Thoracic aorta (tissue), 2 donors: ENCODE measurements around the gene DPH1. TPM values are rescaled to one million over a fixed set of nuclear protein-coding genes. Genes with fewer than 3 reads are reported as not detected.
A peak's percentile ranks its signal among the peaks of the same experiment; 100 is the strongest.

Source experiments
- ATAC-seq: fragments of 150-250 bp; one replicate; pipeline ENCODE4 v1.8.0; 2017; ENCODE audit warnings: low read depth; ENCODE audit not compliant: insufficient number of reproducible peaks, low FRiP score
- DNase-seq: peaks from one replicate; pipeline ENCODE4 v3.0.0-alpha.2; 2020; ENCODE audit warnings: low spot score
- H3K27ac ChIP-seq, 2 donors: fragments of 200-600 bp; sonication (generic); 1 replicate in 1 of 2; 2 replicates in 1 of 2; pipeline ENCODE4 v1.5.1; 2016; ENCODE audit warnings: mild to moderate bottlenecking in 2 of 2, moderate library complexity in 2 of 2
- H3K27me3 ChIP-seq: fragments of 200-600 bp; sonication (generic); replicated peaks from 2 replicates; pipeline ENCODE4 v1.6.0; 2016; ENCODE audit warnings: mild to moderate bottlenecking; ENCODE audit not compliant: insufficient read depth
- H3K36me3 ChIP-seq: fragments of 200-600 bp; sonication (generic); one replicate; pipeline ENCODE4 v1.5.1; 2016
- H3K4me1 ChIP-seq, 2 donors: fragments of 200-600 bp; sonication (generic); 1 replicate in 1 of 2; 2 replicates in 1 of 2; pipeline versions ENCODE4 v1.5.1 to v1.6.0; 2016; ENCODE audit warnings: low read depth in 2 of 2, mild to moderate bottlenecking in 1 of 2; ENCODE audit not compliant: control insufficient read depth in 1 of 2
- H3K4me3 ChIP-seq: fragments of 200-600 bp; sonication (generic); 2 replicates; pipeline ENCODE4 v1.5.1; 2016; ENCODE audit warnings: mild to moderate bottlenecking
- H3K9me3 ChIP-seq: fragments of 200-600 bp; sonication (generic); 2 replicates; pipeline ENCODE4 v1.5.1; 2016
- total RNA-seq, 2 donors: library from RNA; depleted of rRNA; stranded (reverse); fragments of >200 nt; gene quantifications; one replicate each; pipeline versions ENCODE4 v1.1.0 to v1.2.3, GENCODE V29; 2016
- TF ChIP-seq, protein P1 (sequence below): fragments of 200-600 bp; sonication (generic); IDR thresholded peaks from one replicate; pipeline ENCODE4 v1.5.1; 2019; ENCODE audit warnings: antibody characterized with exemption

DPH1 gene
- total RNA-seq, 2 donors from 2014 or later, result 46.0 to 61.1 TPM

- Histone ChIP-seq H3K4me1 (peaks cover 0 to 71% of the 10 kb centered on the region in 2 donors), H3K27me3 (no peaks in the 10 kb centered on the region), H3K4me3 (no peak overlapping the region), H3K9me3 (no peaks in the 10 kb centered on the region), H3K36me3 (peaks cover 12% of the 10 kb centered on the region), H3K27ac (peak overlapping the region in 1 of 2 donors; percentile 9)
- DNase-seq, result no peak
- ATAC-seq, result no peak
- TF ChIP-seq, protein P1, sequence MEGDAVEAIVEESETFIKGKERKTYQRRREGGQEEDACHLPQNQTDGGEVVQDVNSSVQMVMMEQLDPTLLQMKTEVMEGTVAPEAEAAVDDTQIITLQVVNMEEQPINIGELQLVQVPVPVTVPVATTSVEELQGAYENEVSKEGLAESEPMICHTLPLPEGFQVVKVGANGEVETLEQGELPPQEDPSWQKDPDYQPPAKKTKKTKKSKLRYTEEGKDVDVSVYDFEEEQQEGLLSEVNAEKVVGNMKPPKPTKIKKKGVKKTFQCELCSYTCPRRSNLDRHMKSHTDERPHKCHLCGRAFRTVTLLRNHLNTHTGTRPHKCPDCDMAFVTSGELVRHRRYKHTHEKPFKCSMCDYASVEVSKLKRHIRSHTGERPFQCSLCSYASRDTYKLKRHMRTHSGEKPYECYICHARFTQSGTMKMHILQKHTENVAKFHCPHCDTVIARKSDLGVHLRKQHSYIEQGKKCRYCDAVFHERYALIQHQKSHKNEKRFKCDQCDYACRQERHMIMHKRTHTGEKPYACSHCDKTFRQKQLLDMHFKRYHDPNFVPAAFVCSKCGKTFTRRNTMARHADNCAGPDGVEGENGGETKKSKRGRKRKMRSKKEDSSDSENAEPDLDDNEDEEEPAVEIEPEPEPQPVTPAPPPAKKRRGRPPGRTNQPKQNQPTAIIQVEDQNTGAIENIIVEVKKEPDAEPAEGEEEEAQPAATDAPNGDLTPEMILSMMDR, result no peak
Measured at GRCh38 chr17:2064147-2064489, 34.2 kb downstream of the DPH1 start.

DNA sequence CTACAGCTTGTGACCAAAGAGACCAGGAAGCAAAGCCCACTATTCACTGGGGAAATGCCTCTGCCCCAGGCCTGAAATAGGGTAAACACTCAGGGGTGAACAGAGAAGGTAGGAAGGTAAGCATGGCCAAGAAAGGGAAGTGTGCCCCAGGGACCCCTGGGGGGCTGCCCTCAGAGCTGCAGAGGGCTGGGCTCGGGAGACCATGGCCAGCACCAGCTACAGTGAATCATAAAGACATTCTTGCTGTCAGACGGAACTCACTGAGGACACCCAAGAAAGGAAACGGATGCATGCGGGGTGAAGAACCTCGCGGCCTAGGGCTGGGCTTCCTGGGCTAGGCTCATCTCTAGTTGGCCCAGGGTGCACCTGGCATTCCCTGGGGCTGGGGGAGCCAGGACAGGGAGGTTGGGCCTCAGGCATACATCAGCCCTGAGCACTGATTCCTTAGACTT lies 34.6 kb downstream of the DPH1 start:
- DNase-seq (no peak), ATAC-seq (no peak)
- Histone ChIP-seq H3K4me1 (peaks cover 0 to 71% of the 10 kb centered on the region in 2 donors), H3K36me3 (peaks cover 12% of the 10 kb centered on the region), H3K4me3 (no peak overlapping the region), H3K27ac (peak overlapping the region in 1 of 2 donors; percentile 12), H3K9me3 (no peaks in the 10 kb centered on the region), H3K27me3 (no peaks in the 10 kb centered on the region)
- TF ChIP-seq, protein P1, result no peak

DNA sequence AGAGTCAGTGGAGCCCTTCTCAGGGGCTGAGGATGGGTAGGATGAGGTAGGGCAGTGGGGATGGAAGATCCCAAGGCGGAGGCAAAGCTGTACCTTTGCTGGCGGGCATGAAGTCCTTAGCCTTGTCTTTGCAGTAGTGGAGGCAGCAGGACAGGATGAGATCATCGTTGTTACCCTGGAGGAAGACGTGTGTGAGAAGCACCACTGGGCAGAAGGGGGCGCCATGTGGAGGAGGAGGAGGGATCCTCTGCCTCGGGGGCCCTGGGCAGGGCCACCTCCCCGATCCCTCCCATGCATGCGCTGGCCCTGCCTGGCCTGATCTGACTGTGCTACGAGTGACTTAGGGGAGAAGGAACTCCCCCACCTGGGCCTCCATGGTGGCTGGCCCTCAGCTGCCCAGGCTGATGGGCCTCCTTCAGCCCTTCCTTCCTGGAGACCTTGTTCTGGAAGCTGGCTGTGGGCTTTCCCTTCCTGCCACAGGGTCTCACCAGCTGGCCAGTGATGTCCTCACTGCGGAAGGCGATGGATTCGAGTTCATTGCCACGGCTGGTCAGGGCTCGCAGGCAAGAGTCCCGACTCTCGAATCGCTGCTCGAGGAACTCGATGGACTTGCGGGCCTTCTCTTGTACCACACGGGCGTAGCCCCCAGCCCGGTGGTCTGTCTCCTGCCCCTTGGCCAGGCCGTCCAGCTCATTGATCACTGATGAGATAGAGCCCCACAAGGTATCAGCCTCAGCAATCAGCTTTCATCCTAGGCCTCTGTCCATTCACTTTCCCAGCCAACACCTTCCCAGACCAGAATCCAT lies 35.2 kb downstream of the DPH1 start:
- peaks cover 12% of the 10 kb centered on the region for H3K36me3 ChIP-seq

DNA sequence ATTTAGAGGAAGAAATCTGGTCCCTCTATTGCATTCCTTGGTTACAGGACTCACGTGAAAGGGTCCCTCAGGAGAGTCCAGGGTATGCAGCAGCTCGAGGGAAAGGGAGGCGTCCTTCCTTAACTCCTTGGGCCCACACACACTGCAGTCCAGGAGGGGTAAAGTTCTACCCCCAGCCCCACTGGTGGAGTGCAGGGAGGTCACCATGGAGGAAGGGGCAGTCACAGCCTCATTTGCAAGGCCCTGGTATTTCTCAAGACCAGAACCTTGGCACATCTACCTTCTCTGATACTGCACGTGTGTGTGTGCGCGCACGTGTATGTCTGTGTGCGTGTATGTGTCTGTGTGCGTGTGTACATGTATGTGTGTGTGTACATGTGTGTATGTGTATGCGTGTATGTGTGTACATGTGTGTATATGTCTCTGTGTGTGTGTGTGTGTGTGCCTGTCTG lies 36.0 kb downstream of the DPH1 start:
- H3K4me1 ChIP-seq, result peaks cover 0 to 71% of the 10 kb centered on the region in 2 donors
- H3K9me3 ChIP-seq, result no peaks in the 10 kb centered on the region
- ATAC-seq (no peak), DNase-seq (no peak)
- TF ChIP-seq, protein P1, result no peak
- peaks cover 17% of the 10 kb centered on the region for H3K36me3 ChIP-seq
- peak overlapping the region; percentile 15 to 66 for H3K27ac ChIP-seq
- H3K4me3 ChIP-seq, result no peak overlapping the region
- H3K27me3 ChIP-seq, result no peaks in the 10 kb centered on the region

More for the DNA sequence above, 35.2 kb downstream of the DPH1 start:
- TF ChIP-seq, protein P1, result no peak
- DNase-seq (no peak), ATAC-seq (no peak)
- Histone ChIP-seq H3K4me3 (no peak overlapping the region), H3K27ac (peak overlapping the region; percentile 21 to 66), H3K9me3 (no peaks in the 10 kb centered on the region), H3K4me1 (peaks cover 0 to 71% of the 10 kb centered on the region in 2 donors), H3K27me3 (no peaks in the 10 kb centered on the region)

DNA sequence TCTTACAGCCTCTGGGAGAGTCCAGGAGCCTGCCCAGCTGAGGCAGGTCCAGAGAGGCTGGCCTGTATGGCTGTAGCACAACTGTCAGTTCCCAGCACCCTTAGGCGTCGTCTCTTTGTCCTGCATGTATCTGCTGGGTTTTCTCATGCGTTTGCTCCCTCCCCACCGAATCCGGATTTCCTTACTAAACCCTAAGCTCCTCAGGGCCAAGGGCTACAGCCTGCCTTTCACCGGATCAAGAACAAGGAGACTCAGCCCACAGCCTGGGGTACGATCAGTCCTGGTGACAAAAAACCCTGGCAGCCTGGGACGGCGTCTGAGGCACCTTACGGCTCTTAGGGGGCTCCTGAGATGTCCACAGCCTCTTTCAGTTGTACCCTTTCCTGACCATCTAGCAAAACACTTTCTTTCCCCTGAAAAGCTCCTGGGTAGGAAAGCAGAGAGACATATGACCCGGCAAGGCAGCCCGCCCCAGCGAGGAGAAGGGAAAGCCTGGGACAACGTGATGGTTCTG lies 37.2 kb downstream of the DPH1 start:
- peaks cover 19% of the 10 kb centered on the region for H3K36me3 ChIP-seq
- H3K4me3 ChIP-seq, result no peak overlapping the region
- H3K27ac ChIP-seq, result peak overlapping the region; percentile 40 to 75
- no peaks in the 10 kb centered on the region for H3K27me3 ChIP-seq
- peaks cover 0 to 65% of the 10 kb centered on the region in 2 donors for H3K4me1 ChIP-seq
- TF ChIP-seq, protein P1, result no peak
- ATAC-seq (no peak), DNase-seq (no peak)
- H3K9me3 ChIP-seq, result no peaks in the 10 kb centered on the region
